GM19324 (cell line): ENCODE results near the gene TMEM38B.
"Not testable (repeated sequence)": the region's sequence is repeated elsewhere in the genome, so short reads cannot be mapped to it uniquely, and the experiment has no call there.

ENCODE experiments used
- ATAC-seq: cut with Tn5 transposase; IDR thresholded peaks from one replicate; pipeline ENCODE4 v1.9.1; 2021; ENCODE audit warnings: mild to moderate bottlenecking, moderate library complexity; ENCODE audit not compliant: unreplicated experiment, low FRiP score

Gene TMEM38B

DNA sequence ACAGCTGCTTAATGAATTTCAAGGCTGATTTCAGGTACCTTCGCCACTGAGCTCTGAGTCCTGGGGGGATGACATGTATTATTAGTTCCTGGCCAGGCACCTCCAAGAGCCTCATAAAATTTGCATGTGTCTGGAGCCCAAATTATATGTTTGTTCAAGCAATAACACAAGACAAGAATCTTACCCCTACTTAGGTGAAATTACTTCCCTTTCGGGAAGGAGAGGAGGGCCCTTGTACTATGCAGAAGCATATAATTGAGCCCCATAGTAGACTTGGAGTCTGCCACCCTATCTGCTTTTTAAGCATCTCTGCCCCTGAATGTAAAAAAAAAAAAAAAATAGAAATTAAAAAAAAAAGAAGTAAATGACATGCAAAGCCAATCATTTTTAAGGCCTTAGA is 13.0 kb upstream of the TMEM38B start:
- no peak for ATAC-seq

- ATAC-seq: no peak
These were observed 12.6 kb upstream of the TMEM38B start for GRCh38 chr9:105681724-105682123.

DNA sequence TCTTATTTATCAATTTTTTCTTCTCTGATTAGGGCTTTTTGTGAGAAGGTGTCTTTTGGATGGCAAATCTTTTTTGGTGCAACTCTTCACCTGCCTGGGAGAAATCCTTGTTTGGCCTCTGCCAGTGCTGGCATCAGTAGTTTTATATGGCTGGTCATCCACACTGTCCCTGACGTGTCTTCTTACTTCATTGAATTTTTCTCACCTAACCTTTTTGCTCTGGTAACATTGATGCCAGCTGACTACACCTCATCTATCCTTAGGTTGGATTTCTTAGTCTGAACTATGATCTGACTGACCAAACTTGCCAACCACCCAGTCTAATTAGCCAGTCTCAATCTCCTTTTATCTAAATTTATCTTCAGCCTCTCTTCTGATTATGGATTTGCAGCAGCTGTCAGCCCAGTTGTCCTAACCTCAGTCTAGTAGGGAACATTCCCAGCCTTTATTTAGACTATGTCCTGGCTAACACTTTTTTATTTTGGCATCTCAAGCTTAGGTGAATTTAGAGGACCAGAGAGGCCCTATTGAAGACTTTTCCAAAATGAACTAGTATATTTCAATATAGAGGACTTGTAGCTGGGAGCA is 10.6 kb upstream of the TMEM38B start:
- no peak for ATAC-seq

GRCh38 chr9:105686936-105687335 is 7.4 kb upstream of the TMEM38B start:
- no peak for ATAC-seq

GRCh38 chr9:105690742-105691141 is 3.6 kb upstream of the TMEM38B start:
- no peak for ATAC-seq

- ATAC-seq: peak; percentile 31
These were observed 729 bp upstream of the TMEM38B start for GRCh38 chr9:105693435-105694189.

DNA sequence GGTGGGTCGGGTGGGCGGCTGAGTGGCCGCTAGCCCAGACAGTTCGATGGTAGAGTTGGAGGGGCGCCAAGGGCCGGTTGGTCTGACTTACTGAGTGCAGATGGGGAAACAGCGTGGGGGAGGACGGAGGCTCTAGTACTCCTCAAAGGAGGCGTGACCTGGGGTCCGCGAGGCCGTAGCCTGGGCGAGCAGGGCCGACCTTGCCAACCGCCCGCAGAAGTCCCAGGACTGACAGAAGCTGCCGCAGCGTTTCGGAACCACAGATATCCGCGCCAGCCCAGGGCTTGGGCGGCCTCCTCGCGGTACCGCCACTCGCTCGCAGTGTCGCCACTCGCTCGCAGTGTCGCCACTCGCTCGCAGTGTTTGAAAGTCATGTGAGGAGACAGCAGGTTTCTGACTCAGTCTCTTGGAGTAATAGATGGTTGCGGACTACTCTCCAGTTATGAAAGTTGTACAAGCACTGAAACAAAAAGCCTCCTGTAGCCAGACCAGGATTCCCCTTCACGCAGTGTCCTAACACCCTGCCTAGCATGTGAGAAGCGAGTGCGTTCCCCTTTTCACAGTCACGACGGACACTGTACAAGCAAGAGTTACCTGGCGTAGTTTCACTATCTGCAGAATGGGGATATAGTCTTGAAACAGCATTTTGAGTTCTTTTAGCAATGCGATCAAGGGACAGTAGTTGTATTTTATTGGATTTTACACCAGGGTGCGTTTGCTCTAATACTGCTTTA is 674 bp downstream of the TMEM38B start:
- peak; percentile 69 for ATAC-seq

GRCh38 chr9:105696219-105696793 is 2.0 kb downstream of the TMEM38B start:
- ATAC-seq: no peak

DNA sequence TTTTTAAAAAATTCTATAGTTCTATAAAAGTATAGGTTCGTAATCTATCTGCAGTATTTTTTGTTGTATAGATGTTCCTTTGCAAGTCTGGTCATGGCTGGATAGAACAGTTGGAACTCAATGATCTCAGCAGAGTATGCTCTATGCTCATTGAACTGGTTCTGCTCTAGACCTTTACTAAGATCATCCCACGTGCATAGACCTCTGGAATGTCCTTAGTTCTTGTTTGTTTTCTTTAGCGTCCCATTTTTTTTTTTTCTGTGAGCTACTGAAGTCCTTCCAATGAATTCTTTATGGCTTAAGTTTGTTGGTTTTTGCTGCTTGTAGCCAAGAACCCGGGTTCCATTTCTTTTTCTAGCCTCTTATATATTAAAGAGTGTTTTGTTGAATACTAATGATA is 3.5 kb downstream of the TMEM38B start:
- no peak for ATAC-seq

GRCh38 chr9:105698348-105698870 is 4.1 kb downstream of the TMEM38B start:
- no peak for ATAC-seq

DNA sequence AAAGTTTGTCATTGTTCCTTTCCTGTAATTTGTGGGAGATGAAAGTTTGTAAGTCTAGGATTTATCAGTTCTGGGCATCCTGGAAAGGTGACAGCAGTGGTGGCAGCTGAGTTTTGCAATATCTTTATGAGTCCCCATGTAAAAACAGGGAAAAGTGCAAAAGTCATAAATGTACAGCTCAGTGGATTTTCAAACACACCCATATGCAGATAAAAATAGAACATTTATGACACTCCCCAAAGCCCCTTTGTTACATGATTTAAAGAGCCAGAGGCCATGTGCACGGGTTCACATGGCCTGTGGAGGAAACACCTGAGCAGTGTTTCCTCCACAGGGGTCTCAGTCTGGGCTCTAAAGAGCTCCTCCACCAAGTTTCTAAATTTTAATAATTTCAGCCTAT is 6.3 kb downstream of the TMEM38B start:
- no peak for ATAC-seq

- ATAC-seq: no peak
These were observed 6.8 kb downstream of the TMEM38B start for GRCh38 chr9:105701145-105701544.

DNA sequence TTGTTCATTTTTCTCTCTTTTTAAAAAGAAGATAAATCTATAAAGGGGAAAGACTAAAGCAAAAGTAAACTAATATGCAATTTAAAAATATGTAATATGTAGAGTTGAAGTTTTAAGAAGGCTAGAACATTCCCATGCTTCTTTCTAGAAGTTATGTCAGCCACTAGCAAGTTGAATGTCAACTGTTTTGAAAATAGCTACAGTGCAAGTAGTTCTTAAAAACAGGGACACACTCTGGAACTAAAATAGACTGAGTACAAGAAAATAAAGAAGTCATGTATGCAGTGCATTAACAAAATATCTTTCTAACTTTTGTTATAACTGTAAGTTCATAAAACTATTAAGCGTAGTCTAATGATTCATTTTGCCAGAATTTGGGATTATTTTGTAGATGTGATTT is 7.9 kb downstream of the TMEM38B start:
- no peak for ATAC-seq

DNA sequence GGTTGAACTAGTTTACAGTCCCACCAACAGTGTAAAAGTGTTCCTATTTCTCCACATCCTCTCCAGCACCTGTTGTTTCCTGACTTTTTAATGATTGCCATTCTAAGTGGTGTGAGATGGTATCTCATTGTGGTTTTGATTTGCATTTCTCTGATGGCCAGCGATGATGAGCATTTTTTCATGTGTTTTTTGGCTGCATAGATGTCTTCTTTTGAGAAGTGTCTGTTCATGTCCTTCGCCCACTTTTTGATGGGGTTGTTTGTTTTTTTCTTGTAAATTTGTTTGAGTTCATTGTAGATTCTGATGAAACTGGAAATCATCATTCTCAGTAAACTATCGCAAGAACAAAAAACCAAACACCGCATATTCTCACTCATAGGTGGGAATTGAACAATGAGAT is 9.3 kb downstream of the TMEM38B start:
- ATAC-seq: not testable (repeated sequence)

DNA sequence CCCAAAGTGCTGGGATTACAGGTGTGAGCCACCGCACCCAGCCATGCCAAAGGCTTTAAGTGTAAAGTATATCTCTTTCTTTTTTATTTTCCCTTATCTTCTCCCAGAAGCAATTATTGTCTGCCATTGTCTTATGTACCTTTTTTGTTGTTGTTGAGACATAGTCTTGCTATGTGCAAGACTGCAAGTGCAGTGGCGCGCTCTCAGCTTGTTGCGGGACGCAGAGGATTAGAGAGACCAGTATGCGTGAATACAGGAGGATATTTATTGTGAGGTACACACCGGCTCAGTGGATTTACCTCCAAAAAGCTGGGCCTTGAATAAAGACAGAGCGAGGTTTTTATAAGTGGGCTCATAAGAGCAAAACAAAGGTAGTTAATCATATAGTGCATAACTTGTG is 11.8 kb downstream of the TMEM38B start:
- ATAC-seq: no peak

DNA sequence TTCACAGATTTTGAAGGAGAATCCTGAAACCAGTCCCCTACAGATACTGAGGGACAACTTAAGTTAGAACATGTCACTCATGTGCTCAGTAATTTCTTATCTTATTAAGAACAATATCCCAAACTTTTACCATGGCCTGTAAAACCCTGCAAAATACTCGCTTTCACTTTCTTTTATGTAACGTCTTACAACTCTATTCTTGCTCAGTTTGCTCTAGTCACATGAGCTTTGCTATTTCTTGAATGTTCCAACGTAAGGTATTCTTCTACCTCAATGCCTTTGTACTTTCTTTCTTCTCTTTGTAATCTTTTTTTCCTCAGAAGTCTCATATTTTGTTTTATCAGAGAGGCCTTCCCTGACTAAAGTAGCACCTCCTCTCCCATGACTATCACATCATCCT is 14.1 kb downstream of the TMEM38B start:
- peak; percentile 55 for ATAC-seq

DNA sequence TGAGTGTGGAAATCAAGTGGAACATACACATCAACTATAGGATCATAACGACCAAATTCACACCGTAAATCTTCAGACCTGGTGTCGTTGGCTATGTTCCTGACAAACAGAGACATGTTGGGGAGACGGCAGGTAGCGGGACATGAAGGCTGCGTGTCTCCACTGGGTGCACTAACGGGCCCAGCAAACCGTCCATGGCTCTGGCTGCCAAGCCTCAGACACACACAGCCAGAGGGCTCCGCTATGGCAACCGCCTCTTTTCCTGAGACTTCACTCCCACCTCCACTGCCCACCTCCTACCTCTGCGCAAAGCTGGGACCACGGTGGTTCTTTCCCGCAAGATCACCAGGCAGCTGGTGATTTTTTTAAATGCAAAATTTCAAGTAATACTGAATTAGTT is 16.3 kb downstream of the TMEM38B start:
- no peak for ATAC-seq

DNA sequence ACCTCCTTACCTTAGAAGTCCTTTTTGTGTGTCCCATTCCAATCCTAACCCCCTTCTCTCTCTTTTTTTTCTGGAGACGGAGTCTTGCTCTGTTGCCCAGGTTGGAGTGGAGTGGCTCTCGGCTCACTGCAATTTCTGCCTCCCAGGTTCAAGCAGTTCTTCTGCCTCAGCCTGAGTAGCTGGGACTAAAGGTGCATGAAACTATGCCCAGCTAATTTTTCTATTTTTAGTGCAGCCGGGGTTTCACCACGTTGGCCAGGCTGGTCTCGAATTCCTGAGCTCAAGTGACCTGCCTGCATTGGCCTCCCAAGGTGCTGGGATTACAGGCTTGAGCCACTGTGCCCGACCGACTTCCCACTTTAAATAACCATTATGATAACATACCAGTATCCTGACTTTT is 17.5 kb downstream of the TMEM38B start:
- ATAC-seq: no peak

- ATAC-seq: no peak
These were observed 18.0 kb downstream of the TMEM38B start for GRCh38 chr9:105712297-105712696.

DNA sequence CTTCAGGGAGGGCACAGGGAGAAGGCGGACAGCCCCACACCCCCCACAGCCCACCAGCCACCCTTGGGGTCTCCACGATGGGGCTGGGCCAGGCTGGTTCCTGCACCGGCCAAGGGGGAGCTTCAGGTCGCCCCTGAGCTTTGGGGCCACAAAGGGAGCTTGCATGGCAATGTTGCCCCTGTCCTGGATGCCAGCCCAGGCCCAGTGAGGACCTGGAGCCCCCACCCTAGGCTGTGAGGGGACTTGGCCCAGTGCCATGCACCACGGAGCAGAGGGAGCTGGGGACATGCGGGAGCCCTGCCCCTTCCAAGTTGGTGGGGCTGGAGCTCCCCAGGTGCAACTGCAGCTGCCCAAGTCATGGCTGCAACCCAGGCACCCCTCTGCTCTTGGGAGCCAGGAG is 18.4 kb downstream of the TMEM38B start:
- no peak for ATAC-seq
